MG63 (cell line): Measurements from ENCODE around the gene ARHGAP18. TPM values are rescaled to one million over a fixed set of nuclear protein-coding genes. Genes with fewer than 3 reads are reported as not detected.
"Not testable (repeated sequence)": the region's sequence is repeated elsewhere in the genome, so short reads cannot be mapped to it uniquely, and the experiment has no call there.

Experiments
- DNase-seq: peaks from one replicate; pipeline ENCODE4 v3.0.0-alpha.2; 2020
- H3K27me3 ChIP-seq: fragments of 250-450 bp; sonication (Bioruptor Pico); 2 replicates; pipeline ENCODE4 v1.5.1; 2020; ENCODE audit warnings: mild to moderate bottlenecking, moderate library complexity
- H3K36me3 ChIP-seq: fragments of 250-450 bp; sonication (Bioruptor Pico); 2 replicates; pipeline ENCODE4 v1.5.1; 2020; ENCODE audit warnings: mild to moderate bottlenecking, moderate library complexity
- H3K4me3 ChIP-seq: fragments of 250-450 bp; sonication (Bioruptor Pico); 2 replicates; pipeline ENCODE4 v1.5.1; 2020; ENCODE audit warnings: mild to moderate bottlenecking, moderate library complexity
- H3K9me3 ChIP-seq: fragments of 250-450 bp; sonication (Bioruptor Pico); 2 replicates; pipeline ENCODE4 v1.5.1; 2020; ENCODE audit warnings: mild to moderate bottlenecking, moderate library complexity
- total RNA-seq: library from RNA; depleted of rRNA; stranded (reverse); fragments of >200 nt; shearing (Covaris generic); gene quantifications from 2 replicates; pipeline ENCODE4 v1.2.3, GENCODE V29; 2014; ENCODE audit warnings: low replicate concordance

Gene ARHGAP18
- total RNA-seq, 1 experiment from 2014 or later = 31.7 TPM

DNA sequence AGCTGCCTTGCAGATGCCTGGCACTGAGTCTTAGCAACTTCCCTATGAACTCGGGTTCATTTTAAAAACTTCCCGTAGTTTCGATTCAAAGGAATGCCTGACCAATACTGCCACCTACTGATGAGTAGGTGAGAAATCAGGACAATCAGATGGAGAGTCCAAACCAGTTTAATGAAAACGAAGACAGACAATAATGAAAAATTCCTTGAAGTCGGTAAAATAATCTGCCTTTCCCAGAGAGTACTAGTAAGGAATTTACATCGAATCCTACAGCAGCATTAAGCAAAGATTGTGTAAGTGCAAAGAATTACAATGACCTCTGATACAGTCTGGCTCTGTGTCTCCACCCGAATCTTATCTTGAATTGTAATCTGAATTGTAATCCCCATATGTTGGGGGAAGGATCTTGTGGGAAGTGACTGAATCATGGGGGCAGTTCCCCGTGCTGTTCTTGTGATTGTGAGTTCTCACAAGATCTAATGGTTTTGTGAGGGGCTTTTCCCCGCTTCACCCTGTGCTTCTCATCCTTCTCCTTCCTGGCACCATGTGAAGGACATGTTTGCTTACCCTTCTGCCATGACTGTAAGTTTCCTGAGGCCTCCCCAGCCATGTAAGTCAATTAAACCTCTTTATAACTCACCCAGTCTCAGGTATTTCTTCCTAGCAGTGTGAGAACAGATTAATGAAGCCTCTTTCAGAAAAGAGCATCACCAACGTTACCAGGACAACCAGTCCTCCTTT lies 134.4 kb downstream of the ARHGAP18 start:
- H3K27me3 ChIP-seq = no peaks in the 10 kb centered on the region
- peaks cover 3% of the 10 kb centered on the region; the same call in 1 of the 2 replicates for H3K36me3 ChIP-seq
- no peak for DNase-seq
- no peak overlapping the region for H3K4me3 ChIP-seq
- H3K9me3 ChIP-seq = no peaks in the 10 kb centered on the region

DNA sequence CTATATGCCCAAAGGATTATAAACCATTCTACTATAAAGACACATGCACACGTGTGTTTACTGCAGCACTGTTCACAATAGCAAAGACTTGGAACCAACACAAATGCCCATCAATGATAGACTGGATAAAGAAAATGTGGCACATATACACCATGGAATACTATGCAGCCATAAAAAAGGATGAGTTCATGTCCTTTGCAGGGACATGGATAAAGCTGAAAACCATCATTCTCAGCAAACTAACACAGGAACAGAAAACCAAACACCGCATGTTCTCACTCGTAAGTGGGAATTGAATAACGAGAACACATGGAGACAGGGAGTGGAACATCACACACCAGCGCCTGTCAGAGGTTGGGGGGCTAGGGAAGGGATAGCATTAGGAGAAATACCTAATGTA lies 135.4 kb downstream of the ARHGAP18 start:
- H3K4me3 ChIP-seq, DNase-seq, H3K27me3 ChIP-seq, H3K36me3 ChIP-seq, H3K9me3 ChIP-seq: not testable (repeated sequence)

GRCh38 chr6:129570929-129571328 lies 139.0 kb downstream of the ARHGAP18 start:
- DNase-seq, H3K36me3 ChIP-seq, H3K27me3 ChIP-seq, H3K4me3 ChIP-seq, H3K9me3 ChIP-seq: not testable (repeated sequence)

DNA sequence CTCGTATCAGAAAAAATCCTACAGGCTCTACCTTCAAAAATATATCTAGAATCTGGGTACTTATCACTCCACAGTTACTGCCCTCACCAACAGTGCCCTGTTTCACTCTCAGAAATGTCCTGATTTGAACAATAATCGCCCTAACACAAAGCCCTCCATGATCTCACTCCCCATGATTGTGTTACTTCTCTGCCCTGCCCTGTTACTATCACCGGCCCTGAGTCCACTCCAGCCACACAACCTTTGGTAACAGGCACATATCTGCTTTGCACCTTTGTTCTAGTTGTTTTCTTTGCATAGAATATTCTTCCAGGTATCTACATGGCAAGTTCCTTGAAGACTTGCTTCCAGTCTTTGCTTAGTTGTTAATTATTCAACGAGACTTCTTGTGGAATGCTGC lies 142.0 kb downstream of the ARHGAP18 start:
- no peak for DNase-seq
- Histone ChIP-seq H3K27me3 (no peaks in the 10 kb centered on the region), H3K36me3 (no peaks in the 10 kb centered on the region), H3K4me3 (no peak overlapping the region), H3K9me3 (no peaks in the 10 kb centered on the region)

- Histone ChIP-seq H3K4me3 (no peak overlapping the region), H3K36me3 (no peaks in the 10 kb centered on the region), H3K27me3 (no peaks in the 10 kb centered on the region), H3K9me3 (no peaks in the 10 kb centered on the region)
- DNase-seq = no peak
Observed at GRCh38 chr6:129567374-129567773, 142.6 kb downstream of the ARHGAP18 start.

- H3K27me3 ChIP-seq = no peaks in the 10 kb centered on the region
- no peak for DNase-seq
Observed at GRCh38 chr6:129565811-129566210, 144.2 kb downstream of the ARHGAP18 start.

DNA sequence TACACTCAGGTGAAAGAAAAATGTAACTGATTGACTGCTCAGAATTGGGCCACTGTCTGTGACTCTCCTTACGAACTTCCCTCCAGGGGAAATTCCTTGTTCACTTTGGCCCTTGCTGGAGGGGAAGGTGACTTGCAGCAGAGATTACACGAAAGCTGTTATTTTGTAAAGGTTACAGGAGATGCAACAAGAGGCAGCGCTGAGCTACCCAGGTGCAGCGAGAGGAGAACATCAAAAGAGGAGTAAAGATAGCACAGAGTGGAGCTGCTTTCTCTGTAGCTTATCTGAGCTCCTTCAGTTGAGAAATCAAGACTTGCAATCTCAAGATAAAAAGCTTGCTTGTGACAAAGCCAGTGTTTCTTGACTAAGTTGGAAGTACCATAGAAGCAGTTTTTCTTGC lies 144.6 kb downstream of the ARHGAP18 start:
- DNase-seq = no peak
- no peaks in the 10 kb centered on the region for H3K9me3 ChIP-seq
- H3K27me3 ChIP-seq = no peaks in the 10 kb centered on the region
- no peaks in the 10 kb centered on the region for H3K36me3 ChIP-seq
- H3K4me3 ChIP-seq = no peak overlapping the region

More at GRCh38 chr6:129565811-129566210, 144.2 kb downstream of the ARHGAP18 start:
- H3K9me3 ChIP-seq = no peaks in the 10 kb centered on the region
- H3K36me3 ChIP-seq = no peaks in the 10 kb centered on the region
- H3K4me3 ChIP-seq = no peak overlapping the region

DNA sequence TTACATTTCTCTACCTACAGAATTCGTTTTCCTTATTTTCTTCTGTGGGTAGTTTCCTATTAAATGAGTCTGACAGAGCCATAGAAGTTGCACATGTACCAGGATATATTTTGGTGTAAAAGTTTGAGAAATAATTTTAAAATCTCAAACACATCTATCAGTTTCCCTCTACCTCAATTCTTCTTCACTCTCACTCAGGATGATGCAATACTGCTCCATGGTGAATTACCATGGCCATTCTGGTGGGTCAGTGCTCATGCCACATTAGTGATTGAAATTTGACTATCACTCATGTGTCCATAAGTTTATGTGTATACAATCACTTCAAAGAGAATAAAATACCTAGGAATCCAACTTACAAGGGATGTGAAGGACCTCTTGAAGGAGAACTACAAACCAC lies 151.7 kb downstream of the ARHGAP18 start:
- DNase-seq = no peak
- Histone ChIP-seq H3K4me3 (no peak overlapping the region), H3K36me3 (no peaks in the 10 kb centered on the region), H3K27me3 (no peaks in the 10 kb centered on the region), H3K9me3 (no peaks in the 10 kb centered on the region; the same call in 1 of the 2 replicates)

DNA sequence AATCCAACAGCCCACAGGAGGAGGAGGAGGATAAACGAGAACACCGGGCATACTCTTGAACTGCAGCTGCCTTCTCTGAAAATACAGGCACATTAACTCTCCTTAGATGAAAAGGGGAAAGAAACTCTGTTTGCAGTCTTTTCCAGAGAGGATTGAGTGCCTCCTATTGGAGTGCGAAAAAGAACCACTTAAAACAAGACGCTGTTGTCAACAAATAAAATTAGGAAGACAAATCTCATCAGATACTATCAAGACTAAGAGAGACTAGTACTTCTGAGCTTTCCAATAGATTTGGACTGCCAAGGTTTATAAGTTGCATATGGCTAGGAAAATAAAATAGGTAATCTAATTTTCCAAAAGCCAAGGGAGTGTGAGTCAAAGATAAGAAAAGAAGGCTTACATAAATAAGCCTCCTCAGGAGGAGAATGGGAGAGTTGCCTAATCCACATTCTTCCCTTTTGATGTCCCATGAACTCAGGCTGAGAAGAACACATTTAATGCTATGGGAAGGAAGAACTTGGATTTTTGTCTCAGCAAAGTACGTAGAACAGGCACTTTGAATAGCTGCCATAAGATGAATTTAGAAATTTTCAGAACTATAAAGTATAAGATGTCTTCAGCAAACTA lies 154.7 kb downstream of the ARHGAP18 start:
- DNase-seq = no peak
- no peak overlapping the region for H3K4me3 ChIP-seq

GRCh38 chr6:129552413-129552812 lies 157.6 kb downstream of the ARHGAP18 start:
- no peak for DNase-seq
- Histone ChIP-seq H3K9me3 (no peaks in the 10 kb centered on the region), H3K36me3 (no peaks in the 10 kb centered on the region), H3K4me3 (no peak overlapping the region), H3K27me3 (no peaks in the 10 kb centered on the region)

More for the DNA sequence above, 154.7 kb downstream of the ARHGAP18 start:
- H3K36me3 ChIP-seq = no peaks in the 10 kb centered on the region
- H3K27me3 ChIP-seq = no peaks in the 10 kb centered on the region
- H3K9me3 ChIP-seq = no peaks in the 10 kb centered on the region; the same call in 1 of the 2 replicates

GRCh38 chr6:129551486-129551885 lies 158.5 kb downstream of the ARHGAP18 start:
- H3K27me3 ChIP-seq = no peaks in the 10 kb centered on the region
- DNase-seq = no peak
- no peaks in the 10 kb centered on the region for H3K9me3 ChIP-seq
- H3K4me3 ChIP-seq = no peak overlapping the region
- no peaks in the 10 kb centered on the region for H3K36me3 ChIP-seq

DNA sequence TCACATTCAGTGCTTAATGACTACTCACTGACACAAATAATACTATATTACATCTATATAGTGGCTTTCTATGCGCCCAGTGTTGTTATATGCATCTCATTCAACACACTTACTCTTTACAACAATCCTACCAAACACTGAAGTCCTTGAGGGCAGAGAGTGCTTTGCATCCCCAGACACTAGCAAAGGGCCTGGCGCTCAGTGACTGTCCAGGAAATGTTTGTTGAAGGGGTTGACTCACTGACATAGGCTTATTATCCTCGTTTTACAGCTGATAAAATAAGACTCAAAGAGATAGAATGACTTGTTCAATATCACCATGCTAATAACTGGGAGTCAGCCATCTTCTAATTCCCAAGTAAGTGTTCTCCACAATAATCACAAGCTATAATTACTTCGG lies 163.3 kb downstream of the ARHGAP18 start:
- H3K36me3 ChIP-seq = no peaks in the 10 kb centered on the region; the same call in 1 of the 2 replicates
- no peak for DNase-seq
- H3K9me3 ChIP-seq = peaks cover 4% of the 10 kb centered on the region; the same call in 1 of the 2 replicates
- no peak overlapping the region for H3K4me3 ChIP-seq
- no peaks in the 10 kb centered on the region for H3K27me3 ChIP-seq

DNA sequence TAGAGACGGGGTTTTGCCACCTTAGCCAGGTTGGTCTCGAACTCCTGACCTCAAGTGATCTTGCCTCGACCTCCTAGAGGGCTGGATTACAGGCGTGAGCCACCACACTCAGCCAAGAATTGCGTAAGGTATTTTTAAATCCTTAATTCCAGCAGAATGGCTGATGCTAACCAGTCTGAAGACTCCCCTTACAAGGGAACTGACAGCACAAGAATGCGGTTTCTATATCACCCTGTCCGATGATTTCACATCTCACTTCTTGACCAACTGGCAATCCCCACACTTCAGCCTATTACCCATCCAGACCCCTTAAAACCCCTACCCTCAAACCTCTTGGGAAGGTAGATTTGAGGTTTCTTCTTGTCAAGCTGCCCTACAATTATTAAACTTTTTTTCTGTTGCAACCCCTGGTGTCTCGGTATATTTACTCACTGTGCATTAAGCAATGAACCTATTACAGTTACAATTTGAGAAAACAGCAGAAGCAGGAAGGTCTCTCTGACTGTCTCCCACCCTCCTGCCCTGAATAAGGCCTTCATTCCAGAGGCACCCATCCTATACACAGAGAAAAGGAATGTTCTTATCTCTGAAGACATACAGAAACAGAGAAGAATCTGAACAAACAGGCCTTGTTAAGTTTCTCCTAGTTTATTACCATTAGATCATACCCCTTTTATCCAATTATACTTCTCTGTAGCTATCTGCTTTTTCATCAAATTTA lies 164.9 kb downstream of the ARHGAP18 start:
- Histone ChIP-seq H3K9me3 (peaks cover 4% of the 10 kb centered on the region; the same call in 1 of the 2 replicates), H3K36me3 (no peaks in the 10 kb centered on the region; the same call in 1 of the 2 replicates), H3K4me3 (no peak overlapping the region), H3K27me3 (no peaks in the 10 kb centered on the region)
- DNase-seq = no peak

- Histone ChIP-seq H3K9me3 (peaks cover 4% of the 10 kb centered on the region; the same call in 1 of the 2 replicates), H3K27me3 (no peaks in the 10 kb centered on the region), H3K36me3 (no peaks in the 10 kb centered on the region; the same call in 1 of the 2 replicates), H3K4me3 (no peak overlapping the region)
- no peak for DNase-seq
Observed at GRCh38 chr6:129543981-129544380, 166.0 kb downstream of the ARHGAP18 start.

GRCh38 chr6:129542705-129543104 lies 167.3 kb downstream of the ARHGAP18 start:
- Histone ChIP-seq H3K36me3 (no peaks in the 10 kb centered on the region; the same call in 1 of the 2 replicates), H3K9me3 (peaks cover 4% of the 10 kb centered on the region; the same call in 1 of the 2 replicates), H3K27me3 (no peaks in the 10 kb centered on the region), H3K4me3 (no peak overlapping the region)
- DNase-seq = no peak

DNA sequence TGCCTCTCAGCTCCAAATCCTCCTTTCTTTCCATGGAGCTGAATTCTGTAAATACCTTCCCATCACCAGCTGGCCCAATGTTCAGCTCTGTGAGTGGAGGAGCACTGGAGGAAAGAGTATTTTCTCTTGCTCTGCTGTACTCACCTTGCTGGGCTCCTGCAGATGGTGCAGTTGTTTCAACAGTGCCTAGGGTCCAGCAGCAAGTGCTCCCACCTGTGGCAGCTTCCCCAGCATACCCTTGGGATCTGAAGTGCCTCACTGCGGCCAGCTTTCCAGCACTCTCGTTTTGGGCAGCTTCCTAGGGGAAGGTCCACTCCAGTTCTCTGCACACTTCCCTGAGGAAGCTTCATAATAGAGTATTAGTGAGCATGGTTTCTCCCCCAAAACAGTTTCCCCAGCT lies 170.9 kb downstream of the ARHGAP18 start:
- no peaks in the 10 kb centered on the region for H3K9me3 ChIP-seq
- no peaks in the 10 kb centered on the region for H3K27me3 ChIP-seq
- no peaks in the 10 kb centered on the region for H3K36me3 ChIP-seq
- DNase-seq = no peak
- no peak overlapping the region for H3K4me3 ChIP-seq

- Histone ChIP-seq H3K36me3 (no peaks in the 10 kb centered on the region), H3K9me3 (no peaks in the 10 kb centered on the region), H3K27me3 (no peaks in the 10 kb centered on the region), H3K4me3 (no peak overlapping the region)
- no peak for DNase-seq
Observed at GRCh38 chr6:129536271-129536670, 173.7 kb downstream of the ARHGAP18 start.
